ENCODE results near the gene NRCAM. TPM values are rescaled to one million over a fixed set of nuclear protein-coding genes. Genes with fewer than 3 reads are reported as not detected.

NRCAM gene
- total RNA-seq, 4 donors from 2014 or later: 1.1 to 6.1 (median 4.0) TPM

DNA sequence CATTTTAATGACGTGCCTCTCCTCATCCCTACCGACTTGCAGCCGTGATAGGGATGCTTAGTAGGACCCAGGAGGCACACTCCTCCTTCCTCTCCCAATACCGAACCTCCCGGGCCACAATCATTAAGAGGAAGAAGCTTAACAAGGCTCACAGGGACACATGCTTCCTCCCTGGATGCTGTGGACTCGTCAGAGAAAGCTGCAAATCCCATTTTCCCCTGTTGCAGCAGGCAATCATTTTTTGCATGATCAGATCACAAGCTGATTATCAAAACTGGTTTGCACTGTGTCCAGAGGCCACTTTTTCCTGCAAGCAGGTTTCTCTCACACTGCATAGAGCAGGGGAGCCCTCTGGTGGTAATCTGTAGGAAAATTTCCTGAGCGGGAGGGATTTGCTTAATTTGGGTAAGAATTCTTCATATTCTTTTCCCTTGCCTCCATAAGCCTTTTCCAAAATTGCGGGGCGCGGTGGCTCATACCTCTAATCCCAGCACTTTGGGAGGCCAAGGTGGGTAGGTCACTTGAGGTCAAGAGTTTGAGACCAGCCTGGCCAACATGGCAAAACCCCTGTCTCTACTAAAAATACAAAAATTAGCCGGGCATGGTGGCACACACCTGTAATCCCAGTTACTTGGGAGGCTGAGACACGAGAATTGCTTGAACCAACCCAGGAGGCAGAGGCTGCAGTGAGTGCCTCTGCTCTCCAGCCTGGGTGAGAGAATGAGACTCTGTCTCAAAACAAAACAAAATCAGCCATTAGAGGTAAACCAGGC lies 310.0 kb downstream of the NRCAM start:
- TF ChIP-seq, protein P1, sequence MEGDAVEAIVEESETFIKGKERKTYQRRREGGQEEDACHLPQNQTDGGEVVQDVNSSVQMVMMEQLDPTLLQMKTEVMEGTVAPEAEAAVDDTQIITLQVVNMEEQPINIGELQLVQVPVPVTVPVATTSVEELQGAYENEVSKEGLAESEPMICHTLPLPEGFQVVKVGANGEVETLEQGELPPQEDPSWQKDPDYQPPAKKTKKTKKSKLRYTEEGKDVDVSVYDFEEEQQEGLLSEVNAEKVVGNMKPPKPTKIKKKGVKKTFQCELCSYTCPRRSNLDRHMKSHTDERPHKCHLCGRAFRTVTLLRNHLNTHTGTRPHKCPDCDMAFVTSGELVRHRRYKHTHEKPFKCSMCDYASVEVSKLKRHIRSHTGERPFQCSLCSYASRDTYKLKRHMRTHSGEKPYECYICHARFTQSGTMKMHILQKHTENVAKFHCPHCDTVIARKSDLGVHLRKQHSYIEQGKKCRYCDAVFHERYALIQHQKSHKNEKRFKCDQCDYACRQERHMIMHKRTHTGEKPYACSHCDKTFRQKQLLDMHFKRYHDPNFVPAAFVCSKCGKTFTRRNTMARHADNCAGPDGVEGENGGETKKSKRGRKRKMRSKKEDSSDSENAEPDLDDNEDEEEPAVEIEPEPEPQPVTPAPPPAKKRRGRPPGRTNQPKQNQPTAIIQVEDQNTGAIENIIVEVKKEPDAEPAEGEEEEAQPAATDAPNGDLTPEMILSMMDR (IDR thresholded peaks at IDR 0.05): peak in 1 of 3 donors; percentile 65
- no peak for TF ChIP-seq POLR2A (IDR thresholded peaks at IDR 0.05)
- peak; percentile 61 to 88 for DNase-seq (ENCODE audit: low spot score in 2 of 2)
- intact Hi-C loops (cut with DNase I; ENCODE audit: low total_unique reads): loop anchor here (5.0 kb wide), 1 partner anchor 39 kb away; no protein-coding TSS in a partner anchor
- WGBS, 2 donors: 11 to 15% methylated on average over 12 of the region's 12 CpGs
- H3K4me3 ChIP-seq (ENCODE audit: low read depth, poor library complexity, severe bottlenecking): no peak overlapping the region

DNA sequence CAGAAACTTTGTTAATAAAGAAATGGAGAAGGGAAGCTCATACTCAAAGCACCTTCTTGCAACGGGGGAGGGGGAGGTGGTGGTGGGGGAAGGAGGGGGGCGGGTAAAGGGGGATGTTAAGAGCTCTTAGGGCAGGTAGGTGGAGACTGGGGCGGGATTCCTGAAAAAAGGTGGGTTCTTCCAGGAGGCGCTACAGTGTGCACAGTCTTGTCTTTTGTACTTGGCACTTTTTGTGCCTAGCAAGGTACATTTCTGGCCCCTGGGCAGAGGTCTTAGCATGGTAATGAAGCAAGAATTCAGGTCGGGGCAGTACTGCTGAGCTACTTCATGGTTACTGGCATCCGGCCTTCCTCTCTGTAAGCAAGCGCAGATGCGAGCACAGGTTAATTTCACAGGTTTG lies 310.8 kb downstream of the NRCAM start:
- 60 to 63% methylated on average over 8 of the region's 8 CpGs for WGBS, 2 donors
- H3K4me3 ChIP-seq (ENCODE audit: low read depth, poor library complexity, severe bottlenecking): no peak overlapping the region
- intact Hi-C loops (cut with DNase I; ENCODE audit: low total_unique reads): loop anchor here (5.0 kb wide), 1 partner anchor 38 kb away; no protein-coding TSS in a partner anchor
- no peak for TF ChIP-seq POLR2A (IDR thresholded peaks at IDR 0.05)
- TF ChIP-seq, protein P1 (IDR thresholded peaks at IDR 0.05): no peak
- peak in 1 of 2 donors; percentile 51 for DNase-seq (ENCODE audit: low spot score in 2 of 2)

DNA sequence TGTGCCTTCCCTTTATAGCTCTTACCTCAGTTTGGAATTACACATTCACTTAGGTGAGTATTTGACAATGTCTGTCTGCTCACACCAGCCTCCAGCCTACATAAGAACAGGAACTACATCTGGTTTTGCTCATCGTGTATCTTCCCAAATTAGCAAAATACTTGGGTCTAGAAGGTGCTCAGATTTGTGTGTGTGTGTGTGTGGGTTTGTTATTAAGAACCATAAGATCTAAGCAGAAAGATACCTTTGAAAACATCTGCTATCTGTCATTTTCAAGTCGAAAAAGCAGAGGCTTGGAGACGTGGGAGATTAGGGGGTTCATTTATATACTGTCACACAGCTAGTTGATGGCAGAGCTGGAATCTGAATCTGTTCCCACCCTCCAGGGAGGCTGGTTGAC lies 311.3 kb downstream of the NRCAM start:
- 37 to 40% methylated on average over 3 of the region's 3 CpGs for WGBS, 2 donors
- intact Hi-C loops (cut with DNase I; ENCODE audit: low total_unique reads): loop anchor here (5.0 kb wide), 1 partner anchor 38 kb away; no protein-coding TSS in a partner anchor
- DNase-seq (ENCODE audit: low spot score in 2 of 2): no peak
- no peak for TF ChIP-seq POLR2A (IDR thresholded peaks at IDR 0.05)
- TF ChIP-seq, protein P1 (IDR thresholded peaks at IDR 0.05): no peak
- H3K4me3 ChIP-seq (ENCODE audit: low read depth, poor library complexity, severe bottlenecking): no peak overlapping the region

DNA sequence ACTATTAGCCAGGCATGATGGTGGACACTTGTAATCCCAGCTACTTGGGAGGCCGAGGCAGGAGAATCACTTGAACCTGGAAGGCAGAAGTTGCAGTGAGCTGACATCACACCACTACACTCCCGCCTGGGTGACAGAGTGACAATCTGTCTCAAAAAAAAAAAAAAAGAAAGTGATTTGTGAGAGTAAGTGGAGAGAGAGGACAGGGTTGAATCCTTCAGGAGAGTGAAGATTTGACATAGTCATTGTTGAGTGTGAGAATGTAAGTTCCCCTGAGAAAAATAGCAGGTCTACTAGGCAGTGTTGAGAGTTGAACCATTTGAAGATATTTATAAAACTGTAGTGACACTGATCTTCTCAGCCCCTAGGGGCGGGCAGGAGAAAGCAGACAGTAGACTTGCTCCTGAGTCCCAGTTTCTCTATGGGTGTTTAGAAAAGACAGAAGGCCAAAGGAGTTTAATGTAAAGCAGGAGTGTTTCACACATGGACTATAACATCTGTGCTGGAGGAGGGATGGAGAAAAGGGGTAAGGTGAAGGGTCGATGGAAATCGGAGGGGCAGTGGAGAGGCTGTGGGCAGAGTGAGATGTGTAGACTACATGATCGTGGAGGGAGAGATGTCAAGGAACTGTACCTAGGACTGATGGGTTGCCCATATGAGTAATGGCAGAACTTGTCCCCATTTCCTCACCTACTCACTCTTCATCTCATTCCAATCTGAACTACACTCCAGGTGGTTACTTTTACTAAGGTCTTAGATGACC lies 312.4 kb downstream of the NRCAM start:
- TF ChIP-seq, protein P1 (IDR thresholded peaks at IDR 0.05): no peak
- no peak for TF ChIP-seq POLR2A (IDR thresholded peaks at IDR 0.05)
- intact Hi-C loops (cut with DNase I; ENCODE audit: low total_unique reads): no loop called here
- WGBS, 2 donors: 95 to 99% methylated on average over 6 of the region's 6 CpGs

DNA sequence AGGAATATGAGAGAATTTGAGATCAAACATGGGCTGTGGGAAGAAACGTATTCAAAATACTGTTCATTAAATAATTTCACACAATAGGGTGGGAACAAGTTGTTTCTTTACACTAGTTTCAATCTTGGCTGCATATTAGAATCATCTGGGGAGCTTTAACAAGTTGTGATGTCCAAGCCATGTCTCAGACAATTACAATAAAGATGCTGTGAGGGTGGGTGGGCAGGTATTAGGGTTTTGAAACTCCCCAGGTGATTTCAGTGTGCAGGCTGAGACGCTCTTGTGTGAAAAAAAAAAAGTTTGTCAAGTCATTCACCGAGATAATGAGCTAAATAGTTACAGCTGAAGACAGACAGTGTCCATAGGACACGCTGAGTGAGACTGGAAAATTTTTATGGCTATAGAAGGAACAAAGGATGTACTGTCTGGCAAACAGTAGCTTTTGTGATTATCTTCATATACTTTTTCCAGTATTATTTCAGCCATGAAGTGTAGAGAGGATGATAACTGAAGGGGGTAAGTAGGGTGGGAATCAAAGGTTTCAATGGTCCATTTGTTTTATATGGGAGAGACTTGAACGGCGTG lies 313.5 kb downstream of the NRCAM start:
- no peak overlapping the region for H3K4me3 ChIP-seq (ENCODE audit: low read depth, poor library complexity, severe bottlenecking)
- DNase-seq (ENCODE audit: low spot score in 2 of 2): no peak
- WGBS, 2 donors: 77 to 80% methylated on average over 6 of the region's 6 CpGs
- intact Hi-C loops (cut with DNase I; ENCODE audit: low total_unique reads): no loop called here
- TF ChIP-seq, protein P1 (IDR thresholded peaks at IDR 0.05): no peak
- TF ChIP-seq POLR2A (IDR thresholded peaks at IDR 0.05): no peak

More for the DNA sequence above, 312.4 kb downstream of the NRCAM start:
- H3K4me3 ChIP-seq (ENCODE audit: low read depth, poor library complexity, severe bottlenecking): no peak overlapping the region
- DNase-seq (ENCODE audit: low spot score in 2 of 2): no peak

Data from lower leg skin (tissue), 4 donors.